Breast epithelium (tissue), 4 donors: Measurements from ENCODE around the gene TCN1. TPM values are rescaled to one million over a fixed set of nuclear protein-coding genes. Genes with fewer than 3 reads are reported as not detected.

Experiments used
- DNase-seq, 2 donors: peaks; one replicate each; pipeline ENCODE4 v3.0.0-alpha.2; 2019; ENCODE audit warnings: low spot score in 2 of 2
- H3K27ac ChIP-seq, 2 donors: fragments of 200-600 bp; sonication (generic) in 1 of 2; one replicate each; pipeline ENCODE4 v1.5.1; 2016 to 2019; ENCODE audit warnings: mild to moderate bottlenecking in 1 of 2
- H3K27me3 ChIP-seq, 2 donors: fragments of 200-600 bp; sonication (generic) in 1 of 2; one replicate each; pipeline versions ENCODE4 v1.5.1 to v1.6.0; 2017 to 2019; ENCODE audit warnings: control low read depth in 1 of 2, mild to moderate bottlenecking in 1 of 2
- H3K36me3 ChIP-seq: fragments of 200-600 bp; one replicate; pipeline ENCODE4 v1.5.1; 2019
- H3K4me1 ChIP-seq, 2 donors: fragments of 200-600 bp; sonication (generic); one replicate each; pipeline ENCODE4 v1.5.1; 2016 to 2019; ENCODE audit warnings: control low read depth in 1 of 2
- H3K4me3 ChIP-seq, 3 donors: fragments of 200-600 bp; sonication (generic); 1 replicate in 2 of 3; 2 replicates in 1 of 3; pipeline ENCODE4 v1.5.1; 2016 to 2019; ENCODE audit warnings: mild to moderate bottlenecking in 3 of 3, moderate library complexity in 2 of 3
- H3K9me3 ChIP-seq, 2 donors: fragments of 200-600 bp; sonication (generic) in 1 of 2; one replicate each; pipeline ENCODE4 v1.5.1; 2016 to 2019; ENCODE audit warnings: control low read depth in 1 of 2
- POLR2A ChIP-seq: fragments of 450-650 bp; IDR thresholded peaks from one replicate; pipeline ENCODE4 v1.6.1; 2016; ENCODE audit warnings: antibody characterized with exemption, mild to moderate bottlenecking, moderate library complexity
- POLR2AphosphoS5 ChIP-seq, 3 donors: sonication (generic); formaldehyde crosslinking; IDR thresholded peaks; one replicate each; pipeline ENCODE4 v1.6.1; 2017; ENCODE audit warnings: antibody characterized with exemption in 3 of 3
- intact Hi-C: fragments of 100-400 bp; cut with DNase I; formaldehyde crosslinking; loops from one replicate; pipeline ENCODE4 v1.15.1; 2023; ENCODE audit warnings: low total_unique reads
- total RNA-seq, 3 donors: library from RNA; depleted of rRNA; stranded (reverse); fragments of >200 nt; gene quantifications; one replicate each; pipeline ENCODE4 v1.1.0, GENCODE V29; 2016
- TF ChIP-seq, protein P1 (sequence below), 3 donors: fragments of 450-650 bp; IDR thresholded peaks; one replicate each; pipeline ENCODE4 v1.5.1; 2016 to 2017; ENCODE audit warnings: antibody characterized with exemption in 3 of 3, mild to moderate bottlenecking in 3 of 3, moderate library complexity in 3 of 3

The TCN1 gene
- total RNA-seq, 3 donors from 2014 or later = 45.6 to 112 TPM; not detected in 1

DNA sequence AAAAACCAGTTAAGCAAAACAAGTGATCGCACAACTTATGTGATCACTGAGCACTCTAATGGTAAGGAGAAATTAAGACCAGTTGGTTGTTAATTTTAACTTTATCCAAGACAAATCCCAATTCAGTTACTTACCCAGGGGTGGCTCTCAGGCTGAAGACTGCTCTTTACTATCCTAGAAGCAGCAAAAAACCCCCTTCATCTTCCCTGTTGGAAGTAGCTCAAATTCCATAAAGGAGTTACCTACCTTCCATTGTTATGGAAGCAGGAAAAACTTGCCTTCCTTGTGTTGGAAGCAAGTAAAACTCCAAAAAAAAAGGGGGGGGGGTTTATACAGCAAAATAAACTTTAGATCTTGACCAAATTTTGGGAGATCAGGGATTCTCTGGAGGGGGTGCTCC is 50.5 kb downstream of the TCN1 start:
- intact Hi-C loops = no loop called here
- Histone ChIP-seq H3K27me3 (no peaks in the 10 kb centered on the region), H3K27ac (no peak overlapping the region), H3K36me3 (no peaks in the 10 kb centered on the region), H3K4me3 (no peak overlapping the region), H3K9me3 (no peaks in the 10 kb centered on the region), H3K4me1 (no peaks in the 10 kb centered on the region)
- no peak for TF ChIP-seq POLR2AphosphoS5 (IDR thresholded peaks at IDR 0.05)
- TF ChIP-seq POLR2A = no peak
- TF ChIP-seq, protein P1, sequence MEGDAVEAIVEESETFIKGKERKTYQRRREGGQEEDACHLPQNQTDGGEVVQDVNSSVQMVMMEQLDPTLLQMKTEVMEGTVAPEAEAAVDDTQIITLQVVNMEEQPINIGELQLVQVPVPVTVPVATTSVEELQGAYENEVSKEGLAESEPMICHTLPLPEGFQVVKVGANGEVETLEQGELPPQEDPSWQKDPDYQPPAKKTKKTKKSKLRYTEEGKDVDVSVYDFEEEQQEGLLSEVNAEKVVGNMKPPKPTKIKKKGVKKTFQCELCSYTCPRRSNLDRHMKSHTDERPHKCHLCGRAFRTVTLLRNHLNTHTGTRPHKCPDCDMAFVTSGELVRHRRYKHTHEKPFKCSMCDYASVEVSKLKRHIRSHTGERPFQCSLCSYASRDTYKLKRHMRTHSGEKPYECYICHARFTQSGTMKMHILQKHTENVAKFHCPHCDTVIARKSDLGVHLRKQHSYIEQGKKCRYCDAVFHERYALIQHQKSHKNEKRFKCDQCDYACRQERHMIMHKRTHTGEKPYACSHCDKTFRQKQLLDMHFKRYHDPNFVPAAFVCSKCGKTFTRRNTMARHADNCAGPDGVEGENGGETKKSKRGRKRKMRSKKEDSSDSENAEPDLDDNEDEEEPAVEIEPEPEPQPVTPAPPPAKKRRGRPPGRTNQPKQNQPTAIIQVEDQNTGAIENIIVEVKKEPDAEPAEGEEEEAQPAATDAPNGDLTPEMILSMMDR (IDR thresholded peaks at IDR 0.05) = no peak
- no peak for DNase-seq

DNA sequence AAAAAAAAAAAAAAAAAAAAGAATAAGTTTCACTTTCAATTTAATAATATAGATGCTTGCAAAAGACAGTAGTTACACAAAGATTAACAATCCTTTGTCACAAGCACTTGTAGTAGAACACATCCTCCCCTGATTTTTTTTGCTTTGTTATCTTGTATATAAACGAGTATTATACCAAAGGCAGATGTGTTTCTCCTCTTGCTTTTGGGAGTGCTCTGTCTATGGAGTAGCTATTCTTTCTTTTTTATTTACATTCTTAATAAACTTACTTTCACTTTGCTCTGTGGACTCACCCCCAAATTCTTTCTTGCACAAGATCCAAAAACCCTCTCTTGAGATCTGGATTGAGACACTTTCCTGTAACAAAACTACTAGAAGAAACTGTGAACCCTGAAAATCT is 52.3 kb downstream of the TCN1 start:
- H3K27ac ChIP-seq = no peak overlapping the region
- no peaks in the 10 kb centered on the region for H3K9me3 ChIP-seq
- DNase-seq = no peak
- no peaks in the 10 kb centered on the region for H3K36me3 ChIP-seq
- intact Hi-C loops = no loop called here
- H3K4me3 ChIP-seq = no peak overlapping the region
- H3K4me1 ChIP-seq = no peaks in the 10 kb centered on the region
- H3K27me3 ChIP-seq = no peaks in the 10 kb centered on the region
- no peak for TF ChIP-seq POLR2A
- TF ChIP-seq, protein P1 (IDR thresholded peaks at IDR 0.05) = no peak
- no peak for TF ChIP-seq POLR2AphosphoS5 (IDR thresholded peaks at IDR 0.05)

DNA sequence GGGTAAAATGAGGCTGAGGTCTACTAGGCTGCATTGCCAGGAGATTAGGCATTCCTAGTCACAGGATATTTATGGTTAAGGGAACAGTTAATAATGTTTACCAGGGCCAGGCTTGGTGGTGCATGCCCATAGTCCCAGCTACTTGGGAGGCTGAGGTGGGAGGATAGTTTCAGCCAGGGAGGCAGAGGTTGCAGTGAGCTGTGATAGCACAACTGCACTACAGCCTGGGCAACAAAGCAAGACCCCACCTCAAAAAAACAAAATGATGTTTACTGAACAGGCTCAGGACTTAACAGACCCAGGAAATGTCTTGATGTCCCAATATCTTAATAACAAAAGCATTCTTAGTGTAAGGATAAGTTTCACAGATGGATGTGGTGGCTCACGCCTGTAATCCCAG is 52.9 kb downstream of the TCN1 start:
- H3K9me3 ChIP-seq = no peaks in the 10 kb centered on the region
- TF ChIP-seq POLR2AphosphoS5 (IDR thresholded peaks at IDR 0.05) = no peak
- TF ChIP-seq, protein P1 (IDR thresholded peaks at IDR 0.05) = no peak
- no peak for TF ChIP-seq POLR2A
- H3K27ac ChIP-seq = no peak overlapping the region
- intact Hi-C loops = no loop called here
- no peak for DNase-seq
- no peaks in the 10 kb centered on the region for H3K36me3 ChIP-seq
- H3K4me3 ChIP-seq = no peak overlapping the region
- no peaks in the 10 kb centered on the region for H3K4me1 ChIP-seq
- H3K27me3 ChIP-seq = no peaks in the 10 kb centered on the region

DNA sequence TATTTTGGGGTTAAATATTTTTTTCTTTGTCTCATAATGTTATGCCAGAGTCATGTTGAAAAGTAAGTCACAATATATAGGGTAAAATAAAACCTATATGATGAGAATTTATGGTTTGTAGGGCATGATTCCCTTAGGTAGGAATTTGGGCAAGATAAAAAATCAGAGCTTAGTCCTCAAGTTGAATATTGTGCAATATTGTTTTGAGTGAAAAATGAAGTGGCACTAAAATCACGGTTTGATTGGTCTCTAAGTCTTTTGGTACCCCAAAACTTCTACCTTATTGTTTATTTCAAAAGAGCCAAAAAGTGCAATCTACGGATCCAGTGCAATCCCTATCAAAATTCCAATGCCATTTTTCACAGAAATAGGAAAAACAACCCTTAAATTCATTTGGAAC is 54.1 kb downstream of the TCN1 start:
- Histone ChIP-seq H3K27ac (no peak overlapping the region), H3K4me3 (no peak overlapping the region), H3K36me3 (no peaks in the 10 kb centered on the region), H3K4me1 (no peaks in the 10 kb centered on the region), H3K27me3 (no peaks in the 10 kb centered on the region), H3K9me3 (no peaks in the 10 kb centered on the region)
- TF ChIP-seq, protein P1 (IDR thresholded peaks at IDR 0.05) = no peak
- no peak for TF ChIP-seq POLR2A
- no peak for TF ChIP-seq POLR2AphosphoS5 (IDR thresholded peaks at IDR 0.05)
- intact Hi-C loops = no loop called here
- no peak for DNase-seq

DNA sequence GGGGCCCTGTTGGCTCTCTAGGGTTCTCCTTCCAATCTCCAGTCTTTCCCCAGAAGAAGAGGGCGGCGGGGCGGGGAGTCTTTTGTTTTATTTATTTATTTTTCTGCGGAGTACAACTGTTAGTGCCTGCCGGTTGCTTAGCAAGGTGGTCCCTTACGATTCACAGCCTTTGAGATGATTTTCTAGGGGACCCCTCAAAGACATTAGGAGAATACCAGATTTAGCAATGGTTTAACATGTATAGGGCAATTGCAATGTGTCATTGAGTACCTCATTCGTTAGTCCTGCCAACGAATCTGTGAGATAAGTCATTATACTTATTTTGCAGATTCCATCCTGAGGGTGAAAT is 55.4 kb downstream of the TCN1 start:
- TF ChIP-seq POLR2A = no peak
- TF ChIP-seq, protein P1 (IDR thresholded peaks at IDR 0.05) = no peak
- TF ChIP-seq POLR2AphosphoS5 (IDR thresholded peaks at IDR 0.05) = no peak
- intact Hi-C loops = no loop called here
- H3K9me3 ChIP-seq = no peaks in the 10 kb centered on the region
- no peaks in the 10 kb centered on the region for H3K27me3 ChIP-seq
- H3K36me3 ChIP-seq = no peaks in the 10 kb centered on the region
- no peak for DNase-seq
- H3K4me1 ChIP-seq = no peaks in the 10 kb centered on the region
- peak overlapping the region; percentile 80 to 89 for H3K27ac ChIP-seq
- H3K4me3 ChIP-seq = peak overlapping the region; percentile 68 to 95 (median 92)
